ENCODE data around the gene FBXW8. TPM values are rescaled to one million over a fixed set of nuclear protein-coding genes. Genes with fewer than 3 reads are reported as not detected.

FBXW8 gene
- total RNA-seq, 2 experiments from 2014 or later: 12.0 to 14.1 TPM

- no peak for DNase-seq
- H3K4me1 Mint-ChIP-seq: peaks cover 8% of the 10 kb centered on the region
- no peak overlapping the region for H3K4me3 Mint-ChIP-seq
- no peak overlapping the region for H3K27ac Mint-ChIP-seq
- H3K36me3 Mint-ChIP-seq: peaks cover 6% of the 10 kb centered on the region
- no peak for ATAC-seq (ENCODE audit: low read depth)
- no peaks in the 10 kb centered on the region for H3K9me3 Mint-ChIP-seq
- POLR2A ChIA-PET: no interaction called here
- H3K27me3 Mint-ChIP-seq: no peaks in the 10 kb centered on the region
These were observed 73.3 kb downstream of the FBXW8 start for GRCh38 chr12:116984098-116984497.

DNA sequence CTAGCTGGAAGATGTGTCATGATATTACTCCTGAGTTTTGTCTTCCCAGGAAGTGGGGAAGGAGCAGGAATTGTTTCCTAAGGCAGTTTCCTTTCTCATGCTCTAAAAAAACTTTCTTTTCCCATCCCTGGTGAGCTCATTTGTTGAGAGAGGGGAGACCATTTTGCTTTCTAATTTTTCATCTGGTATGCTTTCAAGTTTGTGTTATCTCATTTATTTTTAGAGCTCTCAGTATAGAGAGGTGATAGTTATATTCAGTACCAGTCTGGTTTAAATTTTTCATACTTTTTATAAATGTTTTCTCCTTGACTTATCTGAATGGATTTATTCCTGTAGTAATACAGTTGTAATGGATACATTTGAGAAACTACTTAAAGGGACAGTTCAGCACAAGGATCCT lies 79.6 kb downstream of the FBXW8 start:
- Mint-ChIP-seq H3K27me3 (no peaks in the 10 kb centered on the region), H3K4me3 (no peak overlapping the region), H3K36me3 (peaks cover 10% of the 10 kb centered on the region), H3K9me3 (no peaks in the 10 kb centered on the region), H3K4me1 (no peaks in the 10 kb centered on the region), H3K27ac (no peak overlapping the region)
- no peak for ATAC-seq (ENCODE audit: low read depth)
- POLR2A ChIA-PET: no interaction called here
- no peak for DNase-seq

- POLR2A ChIA-PET: no interaction called here
- Mint-ChIP-seq H3K4me3 (no peak overlapping the region), H3K27ac (no peak overlapping the region), H3K9me3 (no peaks in the 10 kb centered on the region), H3K4me1 (no peaks in the 10 kb centered on the region), H3K27me3 (no peaks in the 10 kb centered on the region), H3K36me3 (peaks cover 14% of the 10 kb centered on the region)
- DNase-seq: no peak
- ATAC-seq (ENCODE audit: low read depth): no peak
These were observed 80.5 kb downstream of the FBXW8 start for GRCh38 chr12:116990971-116991966.

DNA sequence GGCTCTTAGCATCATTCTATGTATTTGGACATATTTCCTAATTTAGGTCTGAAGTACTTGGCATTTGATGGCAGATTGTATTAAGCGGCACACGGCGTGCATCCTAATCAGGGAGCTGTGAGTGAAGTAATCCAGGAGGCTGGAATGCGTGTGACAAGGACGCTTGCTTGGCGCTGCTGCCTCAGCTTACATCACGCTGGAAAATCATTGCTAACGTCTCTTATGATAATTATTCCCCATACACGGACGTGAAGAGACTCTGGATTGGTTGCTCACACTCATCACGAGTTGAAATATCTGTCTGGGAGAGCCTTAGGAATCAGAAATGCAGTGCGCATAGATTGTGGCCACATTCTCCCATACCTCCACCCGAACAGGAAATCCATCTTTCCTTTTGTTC lies 85.3 kb downstream of the FBXW8 start:
- no peak for DNase-seq
- H3K36me3 Mint-ChIP-seq: peaks cover 10% of the 10 kb centered on the region
- ATAC-seq (ENCODE audit: low read depth): no peak
- no peak overlapping the region for H3K27ac Mint-ChIP-seq
- POLR2A ChIA-PET: no interaction called here
- H3K9me3 Mint-ChIP-seq: no peaks in the 10 kb centered on the region
- H3K4me1 Mint-ChIP-seq: no peaks in the 10 kb centered on the region
- no peak overlapping the region for H3K4me3 Mint-ChIP-seq
- H3K27me3 Mint-ChIP-seq: no peaks in the 10 kb centered on the region

DNA sequence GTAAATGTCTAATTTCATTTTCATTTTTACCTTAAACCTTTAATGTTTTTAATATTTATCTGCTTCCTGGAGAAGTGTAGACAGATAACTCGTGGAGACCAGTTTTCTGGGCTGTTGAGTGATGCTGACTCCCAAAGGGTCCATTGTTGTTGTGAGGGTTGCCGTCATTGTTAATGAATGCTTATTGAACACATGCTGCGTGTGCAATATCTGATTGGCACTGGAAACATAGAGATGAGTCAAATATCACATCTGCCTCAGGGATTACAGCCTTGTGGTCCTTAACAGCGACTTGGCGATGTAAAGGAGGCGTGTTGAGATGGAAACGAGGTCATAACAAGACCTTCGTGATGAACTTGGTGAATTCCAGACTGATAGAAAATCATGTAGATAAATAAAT lies 85.9 kb downstream of the FBXW8 start:
- H3K27ac Mint-ChIP-seq: no peak overlapping the region
- DNase-seq: no peak
- no peak overlapping the region for H3K4me3 Mint-ChIP-seq
- H3K36me3 Mint-ChIP-seq: peaks cover 10% of the 10 kb centered on the region
- ATAC-seq (ENCODE audit: low read depth): no peak
- POLR2A ChIA-PET: no interaction called here
- H3K27me3 Mint-ChIP-seq: no peaks in the 10 kb centered on the region
- no peaks in the 10 kb centered on the region for H3K4me1 Mint-ChIP-seq
- H3K9me3 Mint-ChIP-seq: no peaks in the 10 kb centered on the region

- Mint-ChIP-seq H3K36me3 (peaks cover 10% of the 10 kb centered on the region), H3K27ac (no peak overlapping the region), H3K27me3 (no peaks in the 10 kb centered on the region), H3K4me3 (no peak overlapping the region), H3K9me3 (no peaks in the 10 kb centered on the region), H3K4me1 (no peaks in the 10 kb centered on the region)
- ATAC-seq (ENCODE audit: low read depth) (no peak), DNase-seq (no peak)
- POLR2A ChIA-PET: no interaction called here
These were observed 88.3 kb downstream of the FBXW8 start for GRCh38 chr12:116999066-116999465.

DNA sequence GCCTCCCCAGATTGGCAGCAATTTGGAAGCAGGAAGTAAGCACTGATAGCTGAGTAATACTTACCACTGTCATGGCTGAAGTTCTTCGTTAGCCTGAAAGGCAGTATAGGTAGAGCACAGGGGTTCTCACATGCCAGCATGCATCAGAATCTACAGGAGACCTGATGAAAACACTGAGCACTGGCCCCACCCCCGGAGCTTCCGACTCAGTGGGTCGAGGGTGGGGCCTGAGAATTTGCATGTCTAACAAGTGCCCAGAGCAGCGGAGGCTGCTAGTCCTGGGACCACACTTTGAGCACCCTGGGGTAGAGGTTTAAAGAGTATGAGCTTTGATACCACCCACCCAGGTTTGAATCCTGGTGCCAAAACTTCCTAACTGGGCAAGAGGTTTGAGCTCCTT lies 89.6 kb downstream of the FBXW8 start:
- H3K4me1 Mint-ChIP-seq: peaks cover under 1% of the 10 kb centered on the region
- POLR2A ChIA-PET: no interaction called here
- no peak for DNase-seq
- no peaks in the 10 kb centered on the region for H3K27me3 Mint-ChIP-seq
- no peak for ATAC-seq (ENCODE audit: low read depth)
- peaks cover 8% of the 10 kb centered on the region for H3K36me3 Mint-ChIP-seq
- H3K27ac Mint-ChIP-seq: no peak overlapping the region
- H3K9me3 Mint-ChIP-seq: no peaks in the 10 kb centered on the region
- H3K4me3 Mint-ChIP-seq: no peak overlapping the region

GRCh38 chr12:117002051-117002817 lies 91.5 kb downstream of the FBXW8 start:
- ATAC-seq (ENCODE audit: low read depth) (no peak), DNase-seq (no peak)
- Mint-ChIP-seq H3K27ac (no peak overlapping the region), H3K4me1 (peaks cover 4% of the 10 kb centered on the region), H3K4me3 (no peak overlapping the region), H3K9me3 (no peaks in the 10 kb centered on the region), H3K36me3 (peaks cover 9% of the 10 kb centered on the region), H3K27me3 (no peaks in the 10 kb centered on the region)
- POLR2A ChIA-PET: no interaction called here

GRCh38 chr12:117003883-117004404 lies 93.2 kb downstream of the FBXW8 start:
- no peak overlapping the region for H3K4me3 Mint-ChIP-seq
- DNase-seq: no peak
- POLR2A ChIA-PET: no interaction called here
- peaks cover 4% of the 10 kb centered on the region for H3K4me1 Mint-ChIP-seq
- no peak overlapping the region for H3K27ac Mint-ChIP-seq
- no peak for ATAC-seq (ENCODE audit: low read depth)
- H3K36me3 Mint-ChIP-seq: peaks cover 9% of the 10 kb centered on the region
- no peaks in the 10 kb centered on the region for H3K27me3 Mint-ChIP-seq
- H3K9me3 Mint-ChIP-seq: no peaks in the 10 kb centered on the region

GRCh38 chr12:117005417-117006046 lies 94.8 kb downstream of the FBXW8 start:
- ATAC-seq (ENCODE audit: low read depth) (no peak), DNase-seq (no peak)
- Mint-ChIP-seq H3K4me3 (no peak overlapping the region), H3K27ac (no peak overlapping the region), H3K27me3 (no peaks in the 10 kb centered on the region), H3K4me1 (peaks cover 4% of the 10 kb centered on the region), H3K36me3 (peaks cover 12% of the 10 kb centered on the region), H3K9me3 (no peaks in the 10 kb centered on the region)
- POLR2A ChIA-PET: no interaction called here

GRCh38 chr12:117006333-117006732 lies 95.6 kb downstream of the FBXW8 start:
- no peak for DNase-seq
- POLR2A ChIA-PET: no interaction called here
- Mint-ChIP-seq H3K27ac (no peak overlapping the region), H3K4me3 (no peak overlapping the region), H3K27me3 (no peaks in the 10 kb centered on the region), H3K4me1 (peaks cover 4% of the 10 kb centered on the region), H3K36me3 (peaks cover 12% of the 10 kb centered on the region), H3K9me3 (no peaks in the 10 kb centered on the region)
- no peak for ATAC-seq (ENCODE audit: low read depth)

DNA sequence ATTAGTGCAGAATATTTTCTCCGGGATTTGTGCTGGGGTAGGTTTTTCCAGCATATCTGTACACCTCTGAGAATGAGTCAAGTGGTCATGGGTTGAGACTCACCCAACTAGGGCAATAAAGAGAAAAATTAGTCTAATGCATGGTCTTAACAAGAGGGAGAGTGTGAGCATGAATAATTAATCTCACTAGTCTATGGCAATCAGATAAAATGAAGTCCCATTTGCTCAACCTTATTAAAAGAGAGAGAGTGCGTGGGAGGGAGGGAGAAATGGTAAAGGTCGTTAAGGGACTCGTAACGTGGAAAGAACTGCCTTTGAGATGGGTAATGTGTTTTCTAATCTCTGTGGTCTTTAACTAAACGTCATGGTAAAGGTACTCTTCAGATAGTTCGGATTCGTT lies 96.8 kb downstream of the FBXW8 start:
- Mint-ChIP-seq H3K27me3 (no peaks in the 10 kb centered on the region), H3K36me3 (peaks cover 19% of the 10 kb centered on the region), H3K4me1 (peaks cover 4% of the 10 kb centered on the region), H3K27ac (no peak overlapping the region), H3K4me3 (no peak overlapping the region), H3K9me3 (no peaks in the 10 kb centered on the region)
- no peak for DNase-seq
- POLR2A ChIA-PET: no interaction called here
- no peak for ATAC-seq (ENCODE audit: low read depth)

DNA sequence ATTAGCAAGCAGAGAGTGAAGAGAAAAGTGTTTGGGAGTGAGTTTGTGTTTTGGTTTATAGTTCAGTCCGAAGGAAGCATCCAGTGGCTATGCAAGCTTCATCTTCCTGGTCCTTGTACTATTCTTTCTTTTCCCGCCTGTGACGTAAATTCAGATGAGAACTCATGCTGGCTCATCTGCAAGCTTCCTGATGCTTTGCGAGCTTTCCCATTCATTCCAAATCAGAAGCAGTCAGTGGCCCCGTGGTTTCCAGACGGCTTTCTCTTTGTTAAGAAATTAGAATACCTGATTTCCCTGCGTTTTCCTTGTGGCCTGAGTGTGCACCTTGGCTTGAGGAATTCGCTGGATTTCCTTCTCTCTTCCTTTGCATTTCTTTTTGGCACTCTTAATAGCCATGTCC lies 99.0 kb downstream of the FBXW8 start:
- H3K4me3 Mint-ChIP-seq: no peak overlapping the region
- H3K36me3 Mint-ChIP-seq: peaks cover 36% of the 10 kb centered on the region
- peaks cover 4% of the 10 kb centered on the region for H3K9me3 Mint-ChIP-seq
- POLR2A ChIA-PET: no interaction called here
- H3K27me3 Mint-ChIP-seq: no peaks in the 10 kb centered on the region
- H3K4me1 Mint-ChIP-seq: peaks cover 4% of the 10 kb centered on the region
- no peak for DNase-seq
- H3K27ac Mint-ChIP-seq: no peak overlapping the region
- no peak for ATAC-seq (ENCODE audit: low read depth)

All from activated naive CD8-positive, alpha-beta T cell treated with anti-CD3 and anti-CD28 coated beads, Interleukin-2, amount 10 ng/mL, durations not matched to agents 7 days and 5 days (primary cell).